ENCODE results near the gene CCDC124. TPM values are rescaled to one million over a fixed set of nuclear protein-coding genes. Genes with fewer than 3 reads are reported as not detected.

CCDC124 gene
- total RNA-seq, 6 experiments from 2014 or later: 20.6 to 45.3 (median 30.7) TPM

DNA sequence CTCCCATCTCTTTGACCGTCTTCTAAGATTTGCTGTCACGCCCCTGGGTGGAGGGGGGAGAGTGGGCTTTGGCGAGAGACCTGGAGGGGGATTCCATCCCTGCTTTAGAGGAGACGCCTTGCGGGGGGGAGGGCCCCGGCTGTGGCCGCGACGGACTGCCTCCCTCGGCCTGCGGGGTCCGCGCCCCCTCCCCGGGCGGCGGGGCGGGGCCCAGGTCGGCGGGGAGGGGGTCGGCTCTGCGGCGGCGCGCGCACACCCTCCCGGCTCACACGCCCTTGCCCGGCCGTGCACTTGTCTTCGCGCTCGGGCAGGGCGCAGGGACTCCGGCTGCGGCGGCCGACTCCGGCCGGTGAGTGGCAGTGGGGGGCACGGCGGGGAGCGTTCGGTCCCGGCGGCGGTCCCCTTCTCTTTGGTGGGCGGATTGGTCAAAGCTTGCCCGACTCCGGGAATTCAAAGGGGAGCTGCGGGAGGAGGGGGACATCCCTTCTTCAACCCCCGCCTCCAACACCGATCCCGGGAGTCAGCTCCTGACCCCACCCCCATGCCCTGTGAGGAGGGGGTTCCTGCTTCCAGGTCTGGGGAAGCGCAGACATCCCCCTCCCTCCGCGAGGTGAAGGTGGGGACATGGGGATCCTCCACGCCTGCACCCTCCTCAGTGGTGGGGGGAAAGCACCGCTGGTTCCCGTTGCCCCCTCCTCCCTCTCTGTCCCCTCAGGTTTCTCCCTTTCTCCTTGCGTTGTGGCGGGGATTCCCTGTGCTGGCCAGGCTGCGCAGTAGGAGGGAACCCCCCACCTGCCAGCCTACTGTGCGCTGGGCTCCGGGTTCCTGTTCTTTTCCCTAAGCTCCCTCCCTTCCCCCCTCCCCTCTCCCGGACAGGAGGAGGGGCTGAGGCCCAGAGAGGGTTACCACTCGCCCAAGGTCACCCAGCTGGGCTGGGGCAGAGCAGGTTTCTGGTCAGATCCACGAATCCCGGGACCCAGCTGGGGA lies 19.5 kb downstream of the CCDC124 start:
- H3K4me1 ChIP-seq: peaks cover 0 to 2% (median 0%) of the 10 kb centered on the region in 4 donors
- intact Hi-C loops (cut with DNase I): no loop called here
- no peak for DNase-seq
- ATAC-seq: no peak
- no peak overlapping the region for H3K4me3 ChIP-seq
- H3K9me3 ChIP-seq: no peaks in the 10 kb centered on the region
- H3K27ac ChIP-seq: no peak overlapping the region
- no peaks in the 10 kb centered on the region for H3K36me3 ChIP-seq
- H3K27me3 ChIP-seq: peaks cover 8 to 24% of the 10 kb centered on the region in 2 donors
- TF ChIP-seq POLR2A (IDR thresholded peaks at IDR 0.05): no peak
- TF ChIP-seq, protein P1, sequence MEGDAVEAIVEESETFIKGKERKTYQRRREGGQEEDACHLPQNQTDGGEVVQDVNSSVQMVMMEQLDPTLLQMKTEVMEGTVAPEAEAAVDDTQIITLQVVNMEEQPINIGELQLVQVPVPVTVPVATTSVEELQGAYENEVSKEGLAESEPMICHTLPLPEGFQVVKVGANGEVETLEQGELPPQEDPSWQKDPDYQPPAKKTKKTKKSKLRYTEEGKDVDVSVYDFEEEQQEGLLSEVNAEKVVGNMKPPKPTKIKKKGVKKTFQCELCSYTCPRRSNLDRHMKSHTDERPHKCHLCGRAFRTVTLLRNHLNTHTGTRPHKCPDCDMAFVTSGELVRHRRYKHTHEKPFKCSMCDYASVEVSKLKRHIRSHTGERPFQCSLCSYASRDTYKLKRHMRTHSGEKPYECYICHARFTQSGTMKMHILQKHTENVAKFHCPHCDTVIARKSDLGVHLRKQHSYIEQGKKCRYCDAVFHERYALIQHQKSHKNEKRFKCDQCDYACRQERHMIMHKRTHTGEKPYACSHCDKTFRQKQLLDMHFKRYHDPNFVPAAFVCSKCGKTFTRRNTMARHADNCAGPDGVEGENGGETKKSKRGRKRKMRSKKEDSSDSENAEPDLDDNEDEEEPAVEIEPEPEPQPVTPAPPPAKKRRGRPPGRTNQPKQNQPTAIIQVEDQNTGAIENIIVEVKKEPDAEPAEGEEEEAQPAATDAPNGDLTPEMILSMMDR (IDR thresholded peaks at IDR 0.05): no peak
- WGBS (ENCODE audit: insufficient coverage, low coverage, low lambda C conversion rate, missing lambda C conversion rate): 2% methylated on average over 9 of the region's 68 CpGs

GRCh38 chr19:17953316-17953801 lies 20.5 kb downstream of the CCDC124 start:
- ATAC-seq (no peak), DNase-seq (no peak)
- no peak overlapping the region for H3K4me3 ChIP-seq
- WGBS (ENCODE audit: insufficient coverage, low coverage, low lambda C conversion rate, missing lambda C conversion rate): 48% methylated on average over 5 of the region's 7 CpGs
- intact Hi-C loops (cut with DNase I): no loop called here
- no peak overlapping the region for H3K27ac ChIP-seq
- H3K4me1 ChIP-seq: no peaks in the 10 kb centered on the region
- peaks cover 8 to 24% of the 10 kb centered on the region in 2 donors for H3K27me3 ChIP-seq
- H3K9me3 ChIP-seq: no peaks in the 10 kb centered on the region
- no peak for TF ChIP-seq POLR2A (IDR thresholded peaks at IDR 0.05)
- TF ChIP-seq, protein P1 (IDR thresholded peaks at IDR 0.05): no peak
- no peaks in the 10 kb centered on the region for H3K36me3 ChIP-seq

DNA sequence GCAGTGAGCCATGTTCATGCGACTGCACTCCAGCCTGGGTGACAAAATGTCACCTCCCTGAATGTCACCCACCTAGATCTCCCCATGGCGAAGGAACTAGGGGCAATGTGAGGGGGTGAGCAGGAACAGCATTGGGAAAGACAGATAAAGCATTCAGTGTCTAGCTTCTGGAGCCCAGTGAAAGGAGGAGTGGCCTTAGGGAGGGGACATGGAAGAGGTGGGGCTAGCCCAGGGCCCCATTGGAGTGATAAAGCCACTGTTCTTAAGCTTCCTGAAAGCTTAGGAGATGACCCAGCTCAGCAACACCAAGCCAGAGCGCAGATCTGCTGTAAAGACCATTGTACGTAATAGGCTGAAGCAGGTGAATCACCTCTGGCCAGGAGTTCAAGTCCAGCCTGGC lies 21.1 kb downstream of the CCDC124 start:
- intact Hi-C loops (cut with DNase I): no loop called here
- no peaks in the 10 kb centered on the region for H3K36me3 ChIP-seq
- no peak overlapping the region for H3K27ac ChIP-seq
- no peak for ATAC-seq
- WGBS (ENCODE audit: insufficient coverage, low coverage, low lambda C conversion rate, missing lambda C conversion rate): 61% methylated on average over 4 of the region's 4 CpGs
- H3K27me3 ChIP-seq: peaks cover 8 to 24% of the 10 kb centered on the region in 2 donors
- H3K9me3 ChIP-seq: no peaks in the 10 kb centered on the region
- TF ChIP-seq POLR2A (IDR thresholded peaks at IDR 0.05): no peak
- TF ChIP-seq, protein P1 (IDR thresholded peaks at IDR 0.05): no peak
- DNase-seq: no peak
- H3K4me1 ChIP-seq: no peaks in the 10 kb centered on the region
- H3K4me3 ChIP-seq: no peak overlapping the region

DNA sequence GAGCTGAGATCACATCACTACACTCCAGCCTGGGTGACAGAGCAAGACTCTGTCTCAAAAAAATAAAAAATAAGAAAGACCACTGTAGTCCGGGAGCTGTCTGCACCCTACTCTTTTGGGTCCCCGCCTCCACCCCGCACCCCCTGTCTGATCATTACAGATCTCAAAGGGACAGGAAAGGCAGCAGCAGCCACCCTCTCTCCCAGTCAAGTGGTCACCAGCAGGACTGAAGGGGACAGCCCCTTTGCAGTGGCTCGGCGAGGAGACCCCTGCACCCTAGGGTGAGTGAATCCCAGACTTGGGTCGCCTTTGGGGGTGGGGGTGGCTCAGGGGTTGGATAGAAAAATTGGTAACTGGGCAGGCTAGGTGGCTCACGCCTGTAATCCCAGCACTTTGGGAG lies 21.6 kb downstream of the CCDC124 start:
- H3K4me1 ChIP-seq: no peaks in the 10 kb centered on the region
- no peak for TF ChIP-seq POLR2A (IDR thresholded peaks at IDR 0.05)
- TF ChIP-seq, protein P1 (IDR thresholded peaks at IDR 0.05): no peak
- 59% methylated on average over 5 of the region's 7 CpGs for WGBS (ENCODE audit: insufficient coverage, low coverage, low lambda C conversion rate, missing lambda C conversion rate)
- no peaks in the 10 kb centered on the region for H3K36me3 ChIP-seq
- no peak for ATAC-seq
- intact Hi-C loops (cut with DNase I): no loop called here
- no peak for DNase-seq
- no peak overlapping the region for H3K27ac ChIP-seq
- H3K4me3 ChIP-seq: no peak overlapping the region
- H3K27me3 ChIP-seq: peaks cover 8 to 24% of the 10 kb centered on the region in 2 donors
- no peaks in the 10 kb centered on the region for H3K9me3 ChIP-seq

Data from right lobe of liver (tissue), 6 donors.